Measurements from ENCODE around the gene STAM. TPM values are rescaled to one million over a fixed set of nuclear protein-coding genes. Genes with fewer than 3 reads are reported as not detected.
A peak's percentile ranks its signal among the peaks of the same experiment; 100 is the strongest.

The STAM gene
- total RNA-seq, 4 donors from 2014 or later: 3.6 to 31.5 (median 19.9) TPM

- Histone ChIP-seq H3K36me3 (no peaks in the 10 kb centered on the region), H3K27me3 (no peaks in the 10 kb centered on the region), H3K9me3 (no peaks in the 10 kb centered on the region), H3K4me1 (no peaks in the 10 kb centered on the region), H3K4me3 (no peak overlapping the region), H3K27ac (no peak overlapping the region)
- no peak for DNase-seq
- intact Hi-C loops (cut with DNase I; ENCODE audit: low total_unique reads): no loop called here
- TF ChIP-seq CTCF (IDR thresholded peaks at IDR 0.05) (no peak), POLR2A (IDR thresholded peaks at IDR 0.05) (no peak)
Measured at GRCh38 chr10:17657103-17657500, 13.2 kb downstream of the STAM start.

- Histone ChIP-seq H3K4me3 (no peak overlapping the region), H3K4me1 (no peaks in the 10 kb centered on the region), H3K27me3 (no peaks in the 10 kb centered on the region), H3K36me3 (no peaks in the 10 kb centered on the region), H3K27ac (no peak overlapping the region), H3K9me3 (no peaks in the 10 kb centered on the region)
- DNase-seq: no peak
- intact Hi-C loops (cut with DNase I; ENCODE audit: low total_unique reads): no loop called here
- TF ChIP-seq POLR2A (IDR thresholded peaks at IDR 0.05) (no peak), CTCF (IDR thresholded peaks at IDR 0.05) (no peak)
Measured at GRCh38 chr10:17659365-17659764, 15.4 kb downstream of the STAM start.

GRCh38 chr10:17660921-17661320 lies 17.0 kb downstream of the STAM start:
- no peaks in the 10 kb centered on the region for H3K9me3 ChIP-seq
- intact Hi-C loops (cut with DNase I; ENCODE audit: low total_unique reads): no loop called here
- DNase-seq: no peak
- H3K4me1 ChIP-seq: no peaks in the 10 kb centered on the region
- H3K27ac ChIP-seq: no peak overlapping the region
- H3K4me3 ChIP-seq: no peak overlapping the region
- no peak for TF ChIP-seq POLR2A (IDR thresholded peaks at IDR 0.05)
- TF ChIP-seq CTCF (IDR thresholded peaks at IDR 0.05): no peak
- no peaks in the 10 kb centered on the region for H3K27me3 ChIP-seq
- no peaks in the 10 kb centered on the region for H3K36me3 ChIP-seq

- no peak for TF ChIP-seq POLR2A (IDR thresholded peaks at IDR 0.05)
- no peak for TF ChIP-seq CTCF (IDR thresholded peaks at IDR 0.05)
- DNase-seq: no peak
- H3K27me3 ChIP-seq: no peaks in the 10 kb centered on the region
- H3K4me3 ChIP-seq: no peak overlapping the region
- H3K4me1 ChIP-seq: no peaks in the 10 kb centered on the region
- intact Hi-C loops (cut with DNase I; ENCODE audit: low total_unique reads): no loop called here
- no peaks in the 10 kb centered on the region for H3K36me3 ChIP-seq
- no peak overlapping the region for H3K27ac ChIP-seq
- H3K9me3 ChIP-seq: no peaks in the 10 kb centered on the region
Measured at GRCh38 chr10:17661510-17661909, 17.6 kb downstream of the STAM start.

- Histone ChIP-seq H3K9me3 (no peaks in the 10 kb centered on the region), H3K4me1 (no peaks in the 10 kb centered on the region), H3K36me3 (no peaks in the 10 kb centered on the region), H3K27ac (peak overlapping the region in 1 of 2 donors; percentile 47), H3K27me3 (no peaks in the 10 kb centered on the region), H3K4me3 (no peak overlapping the region)
- DNase-seq: no peak
- intact Hi-C loops (cut with DNase I; ENCODE audit: low total_unique reads): no loop called here
- TF ChIP-seq POLR2A (IDR thresholded peaks at IDR 0.05) (no peak), CTCF (IDR thresholded peaks at IDR 0.05) (no peak)
Measured at GRCh38 chr10:17662193-17663138, 18.5 kb downstream of the STAM start.
